HL-60 (cell line): Measurements from ENCODE around the gene GFRA4.

Experiments used
- POLR2AphosphoS5 ChIP-seq: IDR thresholded peaks from 2 replicates; pipeline ENCODE4 v1.6.1; 2012; ENCODE audit warnings: low read depth
- TF ChIP-seq, protein P1 (sequence below): IDR thresholded peaks from one replicate; pipeline ENCODE4 v1.5.1; 2011; ENCODE audit warnings: low read length, control low read depth, inconsistent platforms; ENCODE audit not compliant: insufficient read depth

DNA sequence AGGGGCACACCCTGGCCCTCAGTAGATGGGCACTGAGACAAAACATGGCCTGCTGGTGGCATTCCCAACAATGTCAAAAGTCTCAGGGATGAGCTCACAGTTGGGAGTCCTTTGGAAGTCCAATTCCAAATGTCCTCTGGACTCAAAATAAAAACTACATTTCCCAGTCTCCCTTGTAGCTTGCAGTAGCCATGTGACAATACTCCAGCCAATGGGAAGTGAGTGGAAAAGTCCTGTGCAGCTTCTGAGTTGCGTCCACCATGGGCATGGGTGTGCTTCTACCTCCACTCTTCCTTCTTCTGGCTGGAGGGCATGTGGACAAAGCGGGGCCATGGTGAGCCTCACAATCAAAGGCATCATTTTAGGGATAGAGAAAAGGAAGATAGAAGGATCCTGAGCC, 24.5 kb upstream of the GFRA4 start:
- TF ChIP-seq, protein P1, sequence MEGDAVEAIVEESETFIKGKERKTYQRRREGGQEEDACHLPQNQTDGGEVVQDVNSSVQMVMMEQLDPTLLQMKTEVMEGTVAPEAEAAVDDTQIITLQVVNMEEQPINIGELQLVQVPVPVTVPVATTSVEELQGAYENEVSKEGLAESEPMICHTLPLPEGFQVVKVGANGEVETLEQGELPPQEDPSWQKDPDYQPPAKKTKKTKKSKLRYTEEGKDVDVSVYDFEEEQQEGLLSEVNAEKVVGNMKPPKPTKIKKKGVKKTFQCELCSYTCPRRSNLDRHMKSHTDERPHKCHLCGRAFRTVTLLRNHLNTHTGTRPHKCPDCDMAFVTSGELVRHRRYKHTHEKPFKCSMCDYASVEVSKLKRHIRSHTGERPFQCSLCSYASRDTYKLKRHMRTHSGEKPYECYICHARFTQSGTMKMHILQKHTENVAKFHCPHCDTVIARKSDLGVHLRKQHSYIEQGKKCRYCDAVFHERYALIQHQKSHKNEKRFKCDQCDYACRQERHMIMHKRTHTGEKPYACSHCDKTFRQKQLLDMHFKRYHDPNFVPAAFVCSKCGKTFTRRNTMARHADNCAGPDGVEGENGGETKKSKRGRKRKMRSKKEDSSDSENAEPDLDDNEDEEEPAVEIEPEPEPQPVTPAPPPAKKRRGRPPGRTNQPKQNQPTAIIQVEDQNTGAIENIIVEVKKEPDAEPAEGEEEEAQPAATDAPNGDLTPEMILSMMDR: no peak
- no peak for TF ChIP-seq POLR2AphosphoS5
